LNCaP clone FGC (cell line): ENCODE data around the gene GJA3.

ENCODE experiments used
- DNase-seq: peaks from one replicate; pipeline ENCODE4 v3.0.0-alpha.2; 2011; ENCODE audit warnings: low read depth
- H3K4me3 ChIP-seq: 2 replicates; pipeline ENCODE4 v1.5.1; 2011; ENCODE audit warnings: mild to moderate bottlenecking, low read depth, low read length, control low read depth
- CTCF ChIP-seq: IDR thresholded peaks from 2 replicates; pipeline ENCODE4 v1.5.1; 2012; ENCODE audit warnings: mild to moderate bottlenecking; ENCODE audit not compliant: control insufficient read depth, insufficient read depth; ENCODE audit errors: extremely low read depth

GJA3 gene

GRCh38 chr13:20190481-20191310, 29.8 kb upstream of the GJA3 start:
- no peak overlapping the region for H3K4me3 ChIP-seq
- DNase-seq: no peak
- no peak for TF ChIP-seq CTCF

GRCh38 chr13:20190076-20190475, 29.2 kb upstream of the GJA3 start:
- no peak for DNase-seq
- TF ChIP-seq CTCF: no peak
- H3K4me3 ChIP-seq: no peak overlapping the region

GRCh38 chr13:20188667-20189553, 28.1 kb upstream of the GJA3 start:
- no peak overlapping the region for H3K4me3 ChIP-seq
- no peak for TF ChIP-seq CTCF
- no peak for DNase-seq

GRCh38 chr13:20186771-20187170, 25.9 kb upstream of the GJA3 start:
- H3K4me3 ChIP-seq: no peak overlapping the region
- TF ChIP-seq CTCF: no peak
- DNase-seq: no peak

DNA sequence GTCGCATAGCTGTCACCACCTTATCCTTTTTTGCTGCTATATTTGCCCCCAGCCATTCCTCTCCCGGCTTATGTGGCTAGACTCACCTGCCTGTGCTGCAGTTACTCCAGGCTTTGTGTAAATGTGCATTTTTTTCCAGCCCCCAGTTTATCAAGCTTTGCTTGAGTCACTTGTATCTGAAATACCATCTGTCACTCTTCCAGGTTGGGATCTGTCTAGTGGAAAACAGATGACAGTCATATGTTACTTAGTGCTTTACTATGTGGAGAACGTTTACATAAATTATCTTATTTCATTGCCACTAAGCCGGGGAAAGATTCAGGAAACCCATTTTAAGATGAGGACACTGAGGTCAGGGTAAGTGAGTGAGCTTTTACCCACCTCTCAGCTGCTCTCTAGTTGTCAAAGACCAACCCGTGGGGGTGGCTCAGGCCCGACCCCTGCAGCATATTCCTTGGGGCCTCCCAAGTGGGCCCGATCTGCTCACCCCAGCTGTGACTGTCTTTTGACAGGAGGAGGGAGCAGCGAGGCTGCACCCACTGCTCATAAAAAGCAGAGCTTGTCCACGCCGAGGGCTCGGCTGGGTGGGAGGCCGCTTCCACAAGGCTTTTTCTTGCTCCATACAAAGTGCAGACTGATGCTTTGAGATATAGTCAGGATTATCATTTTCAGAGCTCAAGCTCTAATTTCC, 24.7 kb upstream of the GJA3 start:
- no peak for DNase-seq
- no peak for TF ChIP-seq CTCF
- H3K4me3 ChIP-seq: no peak overlapping the region

DNA sequence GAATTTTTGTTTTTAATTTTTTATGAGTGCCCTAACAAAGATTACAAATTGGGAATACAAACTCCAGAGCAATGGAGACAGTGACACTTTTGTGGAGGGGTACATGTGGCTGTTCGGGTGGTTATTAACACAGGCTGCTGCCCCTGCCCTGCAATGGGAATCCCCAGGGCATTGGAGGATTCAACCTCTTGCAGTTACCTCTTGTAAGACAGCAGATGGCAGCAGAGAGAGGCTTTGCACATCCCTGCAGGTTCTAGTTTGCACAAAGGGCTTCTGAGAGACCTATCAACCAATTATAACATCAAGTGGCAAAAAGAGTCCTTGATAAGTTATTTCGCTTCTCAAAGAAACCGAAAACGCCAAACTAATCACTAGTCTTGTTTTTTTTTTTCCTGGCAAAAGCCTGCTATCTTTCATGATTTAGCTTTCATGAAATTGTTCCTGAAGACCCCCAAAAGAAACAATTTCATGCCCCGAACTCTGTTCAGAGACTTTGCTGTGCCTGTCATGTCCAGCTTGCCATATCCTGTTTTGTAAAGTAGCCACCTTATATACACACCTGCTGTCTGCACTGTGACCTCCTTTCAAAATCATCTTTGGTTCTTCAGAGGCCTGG, 21.5 kb upstream of the GJA3 start:
- TF ChIP-seq CTCF: peak; percentile 78
- DNase-seq: no peak
- H3K4me3 ChIP-seq: no peak overlapping the region
